ENCODE results near the gene MYH2.

GRCh38 chr17:10574324-10574723 is 24.9 kb upstream of the MYH2 start:
- TF ChIP-seq CTCF (IDR thresholded peaks at IDR 0.05; ENCODE audit: low read depth, low read length) (no peak), POLR2A (IDR thresholded peaks at IDR 0.05; ENCODE audit: extremely low read depth, insufficient read length) (no peak)
